HL-60 (cell line): ENCODE measurements around the gene SRSF8.

Source experiments
- DNase-seq, 2 experiments: peaks; one replicate each; pipeline ENCODE4 v3.0.0-alpha.2; 2010 to 2020; ENCODE audit warnings: low read depth in 1 of 2, low spot score in 1 of 2
- H3K27ac ChIP-seq: fragments of 250-450 bp; sonication (Bioruptor Pico); replicated peaks from 2 replicates; pipeline ENCODE4 v1.5.1; 2020; ENCODE audit warnings: mild to moderate bottlenecking, moderate library complexity
- H3K27me3 ChIP-seq: fragments of 250-450 bp; sonication (Bioruptor Pico); 2 replicates; pipeline ENCODE4 v1.5.1; 2021; ENCODE audit warnings: mild to moderate bottlenecking, moderate library complexity; ENCODE audit not compliant: insufficient read depth, poor library complexity, severe bottlenecking
- H3K4me3 ChIP-seq: replicated peaks from 2 replicates; pipeline ENCODE4 v1.5.1; 2011; ENCODE audit warnings: mild to moderate bottlenecking, control low read depth, low read length; ENCODE audit not compliant: insufficient read depth
- GABPA ChIP-seq: IDR thresholded peaks from 2 replicates; pipeline ENCODE4 v1.6.1; 2012; ENCODE audit warnings: low read depth
- POLR2AphosphoS5 ChIP-seq: IDR thresholded peaks from 2 replicates; pipeline ENCODE4 v1.6.1; 2012; ENCODE audit warnings: low read depth
- REST ChIP-seq: IDR thresholded peaks from 2 replicates; pipeline ENCODE4 v1.6.1; 2012; ENCODE audit warnings: low read depth; ENCODE audit not compliant: insufficient replicate concordance
- SPI1 ChIP-seq: IDR thresholded peaks from 2 replicates; pipeline ENCODE4 v1.6.1; 2012; ENCODE audit warnings: low read depth, mild to moderate bottlenecking, borderline replicate concordance
- TF ChIP-seq, protein P1 (sequence below): IDR thresholded peaks from one replicate; pipeline ENCODE4 v1.5.1; 2011; ENCODE audit warnings: low read length, control low read depth, inconsistent platforms; ENCODE audit not compliant: insufficient read depth

The SRSF8 gene

GRCh38 chr11:95082576-95083001 lies 15.9 kb downstream of the SRSF8 start:
- H3K27me3 ChIP-seq: peaks cover 3% of the 10 kb centered on the region
- H3K4me3 ChIP-seq: no peak overlapping the region
- TF ChIP-seq, protein P1, sequence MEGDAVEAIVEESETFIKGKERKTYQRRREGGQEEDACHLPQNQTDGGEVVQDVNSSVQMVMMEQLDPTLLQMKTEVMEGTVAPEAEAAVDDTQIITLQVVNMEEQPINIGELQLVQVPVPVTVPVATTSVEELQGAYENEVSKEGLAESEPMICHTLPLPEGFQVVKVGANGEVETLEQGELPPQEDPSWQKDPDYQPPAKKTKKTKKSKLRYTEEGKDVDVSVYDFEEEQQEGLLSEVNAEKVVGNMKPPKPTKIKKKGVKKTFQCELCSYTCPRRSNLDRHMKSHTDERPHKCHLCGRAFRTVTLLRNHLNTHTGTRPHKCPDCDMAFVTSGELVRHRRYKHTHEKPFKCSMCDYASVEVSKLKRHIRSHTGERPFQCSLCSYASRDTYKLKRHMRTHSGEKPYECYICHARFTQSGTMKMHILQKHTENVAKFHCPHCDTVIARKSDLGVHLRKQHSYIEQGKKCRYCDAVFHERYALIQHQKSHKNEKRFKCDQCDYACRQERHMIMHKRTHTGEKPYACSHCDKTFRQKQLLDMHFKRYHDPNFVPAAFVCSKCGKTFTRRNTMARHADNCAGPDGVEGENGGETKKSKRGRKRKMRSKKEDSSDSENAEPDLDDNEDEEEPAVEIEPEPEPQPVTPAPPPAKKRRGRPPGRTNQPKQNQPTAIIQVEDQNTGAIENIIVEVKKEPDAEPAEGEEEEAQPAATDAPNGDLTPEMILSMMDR: no peak
- no peak for TF ChIP-seq GABPA
- no peak for TF ChIP-seq REST
- TF ChIP-seq SPI1: no peak
- TF ChIP-seq POLR2AphosphoS5: no peak
- no peak overlapping the region for H3K27ac ChIP-seq
- no peak for DNase-seq

DNA sequence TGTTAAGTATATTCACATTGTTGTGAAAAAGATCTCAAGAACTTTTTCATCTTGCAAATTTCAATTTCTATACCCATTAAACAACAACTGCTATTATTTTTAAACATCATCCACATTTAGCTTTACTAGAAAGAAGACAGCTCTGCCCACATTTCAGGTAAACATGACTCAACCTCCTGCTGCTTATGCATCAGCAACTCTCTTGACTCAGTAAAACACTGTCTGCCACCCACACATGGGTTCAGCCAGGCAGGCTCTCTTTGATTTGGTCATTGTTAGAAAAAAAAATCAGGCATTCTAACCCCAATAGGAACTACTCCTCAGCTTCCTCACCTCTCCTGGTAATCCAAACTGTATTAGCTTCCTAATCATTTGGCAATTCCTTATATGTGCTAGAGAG lies 17.8 kb downstream of the SRSF8 start:
- no peak for DNase-seq
- TF ChIP-seq REST: no peak
- no peak for TF ChIP-seq POLR2AphosphoS5
- no peak for TF ChIP-seq GABPA
- TF ChIP-seq, protein P1: no peak
- TF ChIP-seq SPI1: no peak

DNA sequence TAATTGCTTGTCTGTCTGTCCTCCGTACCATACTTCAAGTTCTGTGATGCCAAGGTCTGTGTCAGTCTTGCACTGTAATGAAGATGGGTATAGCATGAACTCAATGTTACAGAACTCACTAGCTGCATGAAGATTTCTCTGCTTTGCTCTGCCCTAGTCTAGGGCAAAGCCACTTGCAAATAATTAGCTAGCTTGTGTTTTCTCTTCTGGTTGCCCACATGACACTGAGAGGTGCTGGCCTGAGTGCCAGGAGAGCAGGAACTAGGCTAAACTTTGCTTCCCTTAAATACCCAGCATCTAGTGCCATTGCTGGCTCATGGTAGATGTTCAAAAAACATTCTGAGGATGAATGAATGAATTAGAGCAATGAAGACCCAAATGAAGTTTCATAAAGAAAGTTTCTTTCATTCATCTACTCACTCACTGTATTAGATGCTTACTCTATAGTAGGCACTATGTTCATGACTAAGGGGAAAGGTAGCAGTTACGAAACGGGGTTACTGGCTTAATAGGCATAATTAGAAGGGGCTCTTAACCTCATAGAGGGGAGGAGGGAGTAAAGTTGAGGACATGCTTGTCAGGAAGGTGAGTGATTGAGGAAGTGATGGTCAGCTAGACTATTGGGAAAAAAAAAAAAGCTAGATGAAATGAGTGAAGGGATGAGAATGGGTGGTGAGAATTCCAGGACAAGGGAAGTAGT lies 18.5 kb downstream of the SRSF8 start:
- TF ChIP-seq POLR2AphosphoS5 (no peak), REST (no peak), SPI1 (no peak), GABPA (no peak)
- TF ChIP-seq, protein P1: no peak
- no peak for DNase-seq
- no peaks in the 10 kb centered on the region for H3K27me3 ChIP-seq
- no peak overlapping the region for H3K4me3 ChIP-seq
- H3K27ac ChIP-seq: no peak overlapping the region

More for the DNA sequence above, 17.8 kb downstream of the SRSF8 start:
- no peak overlapping the region for H3K27ac ChIP-seq
- no peak overlapping the region for H3K4me3 ChIP-seq
- no peaks in the 10 kb centered on the region for H3K27me3 ChIP-seq
